Spleen (tissue), 11 donors: ENCODE measurements around the gene AKT2. TPM values are rescaled to one million over a fixed set of nuclear protein-coding genes. Genes with fewer than 3 reads are reported as not detected.

Experiments
- DNase-seq: peaks from one replicate; pipeline ENCODE4 v3.0.0-alpha.2; 2020
- H3K27ac ChIP-seq, 8 donors: fragments of 200-600 bp; sonication (generic) in 7 of 8; 1 replicate in 4 of 8; 2 replicates in 4 of 8; pipeline versions ENCODE4 v1.5.0 to v1.8.0; 2016 to 2021; ENCODE audit warnings: inconsistent platforms in 4 of 8, mild to moderate bottlenecking in 4 of 8, moderate library complexity in 1 of 8
- H3K27me3 ChIP-seq, 7 donors: fragments of 200-600 bp; sonication (generic) in 6 of 7; replicated peaks in 1 of 7; 1 replicate in 4 of 7; 2 replicates in 3 of 7; pipeline versions ENCODE4 v1.5.0 to v1.8.0; 2016 to 2021; ENCODE audit warnings: inconsistent platforms in 3 of 7, mild to moderate bottlenecking in 1 of 7
- H3K36me3 ChIP-seq, 6 donors: fragments of 200-600 bp; sonication (generic) in 5 of 6; 1 replicate in 4 of 6; 2 replicates in 2 of 6; pipeline versions ENCODE4 v1.5.0 to v1.8.0; 2016 to 2021; ENCODE audit warnings: inconsistent platforms in 2 of 6
- H3K4me1 ChIP-seq, 6 donors: fragments of 200-600 bp; sonication (generic) in 5 of 6; 1 replicate in 3 of 6; 2 replicates in 3 of 6; pipeline versions ENCODE4 v1.5.0 to v1.8.0; 2016 to 2021; ENCODE audit warnings: inconsistent platforms in 3 of 6
- H3K4me3 ChIP-seq, 8 donors: fragments of 200-600 bp; sonication (generic) in 7 of 8; 1 replicate in 4 of 8; 2 replicates in 4 of 8; pipeline versions ENCODE4 v1.5.0 to v1.8.0; 2016 to 2021; ENCODE audit warnings: inconsistent platforms in 4 of 8, mild to moderate bottlenecking in 4 of 8, moderate library complexity in 2 of 8
- H3K9me3 ChIP-seq, 8 donors: fragments of 200-600 bp; sonication (generic) in 7 of 8; 1 replicate in 4 of 8; 2 replicates in 4 of 8; pipeline versions ENCODE4 v1.5.0 to v1.8.0; 2016 to 2021; ENCODE audit warnings: inconsistent platforms in 4 of 8
- CTCF ChIP-seq, 11 experiments: fragments of 200-600 bp in 7 of 11; fragments of 450-650 bp in 4 of 11; sonication (generic) in 4 of 11; IDR thresholded peaks in 8 of 11; conservative IDR thresholded peaks in 3 of 11; 1 replicate in 7 of 11; 2 replicates in 4 of 11; pipeline versions ENCODE4 v1.4.0 to v1.8.0; 2016 to 2021; ENCODE audit warnings: antibody characterized with exemption in 11 of 11, inconsistent platforms in 4 of 11, mild to moderate bottlenecking in 1 of 11
- POLR2A ChIP-seq, 3 donors: fragments of 450-650 bp; IDR thresholded peaks; one replicate each; pipeline ENCODE4 v1.5.1; 2017; ENCODE audit warnings: antibody characterized with exemption in 3 of 3, mild to moderate bottlenecking in 1 of 3
- POLR2AphosphoS5 ChIP-seq, 3 donors: sonication (generic); formaldehyde crosslinking; IDR thresholded peaks; one replicate each; pipeline ENCODE4 v1.5.1; 2017; ENCODE audit warnings: antibody characterized with exemption in 3 of 3
- WGBS, 5 donors: extraction: QIAGEN DNeasy Blood & Tissue Kit in 3 of 5; methylation state at CpG; one replicate each; pipeline versions ENCODE4 v1.1.5 to v1.1.7; 2013 to 2018; 5-methylcytosine and 5-hydroxymethylcytosine counted together
- intact Hi-C: fragments of 100-400 bp; cut with DNase I; formaldehyde crosslinking; loops from one replicate; pipeline ENCODE4 v1.15.0; 2023; ENCODE audit warnings: low total_unique reads
- polyA plus RNA-seq, 3 donors: library from polyadenylated mRNA; stranded (reverse); fragments of 200-250 nt; gene quantifications; one replicate each; pipeline ENCODE4 v1.2.1, GENCODE V29; 2013
- total RNA-seq, 7 donors: library from RNA; depleted of rRNA in 3 of 7; stranded (reverse); fragments of >200 nt in 3 of 7; fragmentation: NEBNext Ultra II Directional in 4 of 7; extraction: Animal tissue kit (Norgen Biotek cat#: 25700) in 4 of 7; gene quantifications; one replicate each; pipeline versions ENCODE4 v1.1.0 to v1.2.1, GENCODE V29; 2016 to 2021
- donor health status: healthy with polysubstance abuse.
- donor health status: DM: no; HTN: no; CAD: no; lungs with moderate emphysema.
- donor health status: DM: no; HTN: no; CAD: no.
- donor health status: Bipolar disorder and iron deficiency.
- donor health status: healthy.
- donor health status: DM: no; HTN: no; CAD: no.
- donor health status: DM: yes; HTN: yes; CAD: no.

Gene AKT2
- total and polyA plus RNA-seq, 10 donors: 28.8 to 134 (median 98.9) TPM

DNA sequence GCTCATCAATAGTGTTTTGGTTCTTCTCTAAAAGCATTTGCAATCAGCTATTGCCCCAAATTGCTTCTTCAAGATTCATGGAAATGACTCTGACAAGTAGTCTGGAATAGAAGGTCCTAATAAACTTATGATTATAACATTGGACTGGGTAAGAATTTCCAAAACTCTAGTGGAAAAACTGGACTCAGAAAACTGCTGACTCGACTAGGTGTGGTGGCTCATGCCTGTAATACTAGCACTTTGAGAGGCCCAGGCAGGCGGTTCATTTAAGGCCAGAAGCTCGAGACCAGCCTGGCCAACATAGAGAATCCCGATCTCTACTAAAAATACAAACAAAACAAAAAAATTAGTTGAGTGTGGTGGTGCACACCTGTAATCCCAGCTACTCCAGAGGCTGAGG, 15.5 kb upstream of the AKT2 start:
- H3K27me3 ChIP-seq: no peaks in the 10 kb centered on the region
- intact Hi-C loops: no loop called here
- H3K9me3 ChIP-seq: no peaks in the 10 kb centered on the region
- H3K27ac ChIP-seq: no peak overlapping the region
- peaks cover 0 to 9% (median 2%) of the 10 kb centered on the region in 6 donors for H3K4me1 ChIP-seq
- H3K36me3 ChIP-seq: no peaks in the 10 kb centered on the region
- DNase-seq: no peak
- TF ChIP-seq POLR2AphosphoS5 (IDR thresholded peaks at IDR 0.05) (no peak), CTCF (IDR thresholded peaks at IDR 0.05 in 8 of 11, conservative IDR thresholded peaks at IDR 0.05 in 3 of 11) (no peak), POLR2A (IDR thresholded peaks at IDR 0.05) (no peak)
- H3K4me3 ChIP-seq: no peak overlapping the region
- 89 to 96% (median 94%) methylated on average over 4 of the region's 4 CpGs for WGBS, 5 donors

GRCh38 chr19:40298026-40298425, 12.9 kb upstream of the AKT2 start:
- Histone ChIP-seq H3K36me3 (no peaks in the 10 kb centered on the region), H3K9me3 (no peaks in the 10 kb centered on the region), H3K27me3 (no peaks in the 10 kb centered on the region), H3K4me1 (no peaks in the 10 kb centered on the region), H3K27ac (no peak overlapping the region), H3K4me3 (no peak overlapping the region)
- no peak for DNase-seq
- WGBS, 5 donors: 65 to 78% (median 73%) methylated on average over 3 of the region's 3 CpGs
- TF ChIP-seq POLR2A (IDR thresholded peaks at IDR 0.05) (no peak), POLR2AphosphoS5 (IDR thresholded peaks at IDR 0.05) (no peak), CTCF (IDR thresholded peaks at IDR 0.05 in 8 of 11, conservative IDR thresholded peaks at IDR 0.05 in 3 of 11) (no peak)
- intact Hi-C loops: no loop called here

GRCh38 chr19:40294560-40294959, 9.4 kb upstream of the AKT2 start:
- intact Hi-C loops: no loop called here
- H3K27ac ChIP-seq: no peak overlapping the region
- H3K4me3 ChIP-seq: no peak overlapping the region
- no peaks in the 10 kb centered on the region for H3K36me3 ChIP-seq
- no peaks in the 10 kb centered on the region for H3K9me3 ChIP-seq
- no peaks in the 10 kb centered on the region for H3K4me1 ChIP-seq
- 89 to 95% (median 94%) methylated on average over 6 of the region's 6 CpGs for WGBS, 5 donors
- no peak for TF ChIP-seq CTCF (IDR thresholded peaks at IDR 0.05 in 8 of 11, conservative IDR thresholded peaks at IDR 0.05 in 3 of 11)
- no peaks in the 10 kb centered on the region for H3K27me3 ChIP-seq
- no peak for DNase-seq

DNA sequence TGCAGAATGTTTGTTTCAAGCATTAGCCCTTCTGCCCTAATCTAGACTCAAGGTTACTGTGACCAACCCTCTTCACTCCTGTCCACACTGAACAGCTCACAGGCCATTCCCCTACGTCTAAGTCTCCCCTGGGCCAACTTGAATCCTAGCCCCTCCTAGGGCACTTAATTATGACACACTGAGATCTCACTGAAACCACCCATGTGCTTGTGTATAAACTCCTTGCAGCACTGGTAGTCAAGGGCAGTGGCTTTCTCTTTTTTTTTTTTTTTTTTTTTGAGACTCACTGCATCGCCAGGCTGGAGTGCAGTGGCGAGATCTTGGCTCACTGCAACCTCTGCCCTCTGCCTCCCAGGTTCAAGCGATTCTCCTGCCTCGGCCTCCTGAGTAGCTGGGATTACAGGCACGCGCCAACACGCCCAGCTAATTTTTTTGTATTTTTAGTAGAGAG, 1.9 kb upstream of the AKT2 start:
- peak overlapping the region in 7 of 8 donors; percentile 35 to 99 (median 98) for H3K27ac ChIP-seq
- 88 to 96% (median 93%) methylated on average over 8 of the region's 8 CpGs for WGBS, 5 donors
- peaks cover 0 to 6% (median 0%) of the 10 kb centered on the region in 6 donors for H3K36me3 ChIP-seq
- H3K27me3 ChIP-seq: no peaks in the 10 kb centered on the region
- peaks cover 21 to 41% (median 34%) of the 10 kb centered on the region in 6 donors for H3K4me1 ChIP-seq
- no peak for DNase-seq
- intact Hi-C loops: no loop called here
- no peaks in the 10 kb centered on the region for H3K9me3 ChIP-seq
- H3K4me3 ChIP-seq: no peak overlapping the region
- TF ChIP-seq POLR2A (IDR thresholded peaks at IDR 0.05): no peak
- no peak for TF ChIP-seq POLR2AphosphoS5 (IDR thresholded peaks at IDR 0.05)
- TF ChIP-seq CTCF (IDR thresholded peaks at IDR 0.05 in 8 of 11, conservative IDR thresholded peaks at IDR 0.05 in 3 of 11): no peak
